CD14-positive monocyte (primary cell): ENCODE data around the gene JMJD1C. TPM values are rescaled to one million over a fixed set of nuclear protein-coding genes. Genes with fewer than 3 reads are reported as not detected.
A peak's percentile ranks its signal among the peaks of the same experiment; 100 is the strongest.

Experiments used
- DNase-seq, 3 donors: peaks; one replicate each; pipeline ENCODE4 v3.0.0-alpha.2; 2011 to 2022
- H2AFZ ChIP-seq: 2 replicates; pipeline ENCODE4 v1.6.0; 2012; ENCODE audit warnings: mild to moderate bottlenecking, low read depth, low read length, inconsistent platforms; ENCODE audit not compliant: insufficient read depth, poor library complexity, severe bottlenecking
- H3K27ac ChIP-seq, 2 donors: 1 replicate in 1 of 2; 2 replicates in 1 of 2; pipeline ENCODE4 v1.5.1; 2012 to 2013; ENCODE audit warnings: low read length in 2 of 2, control low read depth in 1 of 2, inconsistent platforms in 1 of 2, low read depth in 1 of 2, mild to moderate bottlenecking in 1 of 2
- H3K27me3 ChIP-seq, 2 donors: one replicate each; pipeline versions ENCODE4 v1.6.0 to v1.6.1; 2011 to 2013; ENCODE audit warnings: low read length in 2 of 2; ENCODE audit not compliant: control insufficient read depth in 2 of 2, insufficient read depth in 2 of 2
- H3K36me3 ChIP-seq, 2 donors: replicated peaks in 1 of 2; 1 replicate in 1 of 2; 2 replicates in 1 of 2; pipeline versions ENCODE4 v1.5.1 to v1.6.1; 2012 to 2013; ENCODE audit warnings: low read length in 2 of 2, control low read depth in 1 of 2, inconsistent platforms in 1 of 2, mild to moderate bottlenecking in 1 of 2; ENCODE audit not compliant: insufficient read depth in 2 of 2, control insufficient read depth in 1 of 2
- H3K4me1 ChIP-seq, 2 donors: 1 replicate in 1 of 2; 2 replicates in 1 of 2; pipeline versions ENCODE4 v1.5.1 to v1.6.1; 2012 to 2013; ENCODE audit warnings: low read length in 2 of 2, control low read depth in 1 of 2, inconsistent platforms in 1 of 2, mild to moderate bottlenecking in 1 of 2, moderate library complexity in 1 of 2; ENCODE audit not compliant: insufficient read depth in 2 of 2, control insufficient read depth in 1 of 2
- H3K4me2 ChIP-seq: replicated peaks from 2 replicates; pipeline ENCODE3; 2012; ENCODE audit warnings: low read length, moderate library complexity, mild to moderate bottlenecking; ENCODE audit not compliant: poor library complexity, severe bottlenecking; ENCODE audit errors: extremely low read depth
- H3K4me3 ChIP-seq, 3 experiments: fragments of 200-600 bp in 1 of 3; sonication (generic) in 1 of 3; replicated peaks in 1 of 3; 1 replicate in 2 of 3; 2 replicates in 1 of 3; pipeline ENCODE4 v1.5.1; 2011 to 2013; ENCODE audit warnings: low read length in 3 of 3, mild to moderate bottlenecking in 3 of 3, control low read depth in 2 of 3, low read depth in 2 of 3, inconsistent platforms in 1 of 3, moderate library complexity in 1 of 3
- H3K79me2 ChIP-seq: 2 replicates; pipeline ENCODE4 v1.6.0; 2012; ENCODE audit warnings: mild to moderate bottlenecking, control low read depth, inconsistent platforms, low read length, moderate library complexity; ENCODE audit not compliant: insufficient read depth
- H3K9ac ChIP-seq: 2 replicates; pipeline ENCODE4 v1.6.0; 2017; ENCODE audit warnings: low read length, mild to moderate bottlenecking; ENCODE audit not compliant: insufficient read depth, poor library complexity, severe bottlenecking
- H3K9me3 ChIP-seq, 2 donors: replicated peaks in 1 of 2; 1 replicate in 1 of 2; 2 replicates in 1 of 2; pipeline versions ENCODE4 v1.5.1 to v1.6.1; 2012 to 2013; ENCODE audit warnings: low read length in 2 of 2, control low read depth in 1 of 2; ENCODE audit not compliant: control insufficient read depth in 1 of 2, insufficient read depth in 1 of 2
- H4K20me1 ChIP-seq: 2 replicates; pipeline ENCODE4 v1.6.0; 2012; ENCODE audit warnings: mild to moderate bottlenecking, low read length, control low read depth, moderate library complexity; ENCODE audit not compliant: insufficient read depth
- H3K27ac Mint-ChIP-seq, 7 donors: one replicate each; pipeline ENCODE4 v1.8.0; 2020; ENCODE audit warnings: mild to moderate bottlenecking in 7 of 7, mixed read lengths in 7 of 7, moderate library complexity in 6 of 7, inconsistent platforms in 2 of 7
- H3K27me3 Mint-ChIP-seq, 3 donors: one replicate each; pipeline ENCODE4 v1.8.0; 2021 to 2022; ENCODE audit warnings: low read depth in 3 of 3, mild to moderate bottlenecking in 3 of 3, mixed read lengths in 3 of 3, moderate library complexity in 3 of 3, inconsistent platforms in 1 of 3
- H3K36me3 Mint-ChIP-seq, 2 donors: one replicate each; pipeline ENCODE4 v1.8.0; 2020; ENCODE audit warnings: mixed read lengths in 2 of 2, inconsistent platforms in 1 of 2, mild to moderate bottlenecking in 1 of 2
- H3K4me1 Mint-ChIP-seq: one replicate; pipeline ENCODE4 v1.8.0; 2020; ENCODE audit warnings: mild to moderate bottlenecking, mixed read lengths
- H3K4me3 Mint-ChIP-seq, 2 donors: one replicate each; pipeline ENCODE4 v1.8.0; 2020; ENCODE audit warnings: mild to moderate bottlenecking in 2 of 2, mixed read lengths in 2 of 2, moderate library complexity in 1 of 2
- H3K9me3 Mint-ChIP-seq, 7 donors: one replicate each; pipeline ENCODE4 v1.8.0; 2020 to 2022; ENCODE audit warnings: mixed read lengths in 7 of 7, mild to moderate bottlenecking in 6 of 7, moderate library complexity in 6 of 7, inconsistent platforms in 2 of 7
- WGBS: methylation state at CpG from one replicate; pipeline ENCODE4 v1.1.5; 2013; ENCODE audit warnings: missing lambda C conversion rate; ENCODE audit not compliant: insufficient coverage; 5-methylcytosine and 5-hydroxymethylcytosine counted together
- intact Hi-C, 2 donors: fragments of 100-400 bp; cut with micrococcal nuclease; formaldehyde crosslinking; loops; one replicate each; pipeline versions ENCODE4 v1.15.0 to v1.15.1; 2023
- polyA plus RNA-seq, 3 donors: library from polyadenylated mRNA; depleted of rRNA in 1 of 3; unstranded in 2 of 3; stranded (reverse) in 1 of 3; fragments of 300-500 nt in 2 of 3; fragments of >200 nt in 1 of 3; fragmentation: Illumina TruSeq in 2 of 3; gene quantifications; 1 replicate in 2 of 3; 2 replicates in 1 of 3; pipeline ENCODE4 v1.2.3, GENCODE V29; 2012 to 2021
- TF ChIP-seq, protein P1 (sequence below): fragments of 200-600 bp; IDR thresholded peaks from one replicate; pipeline ENCODE4 v1.8.0; 2022; ENCODE audit warnings: antibody characterized with exemption, mild to moderate bottlenecking

Gene JMJD1C
- polyA plus RNA-seq, 3 donors = 27.8 to 84.8 (median 46.5) TPM

DNA sequence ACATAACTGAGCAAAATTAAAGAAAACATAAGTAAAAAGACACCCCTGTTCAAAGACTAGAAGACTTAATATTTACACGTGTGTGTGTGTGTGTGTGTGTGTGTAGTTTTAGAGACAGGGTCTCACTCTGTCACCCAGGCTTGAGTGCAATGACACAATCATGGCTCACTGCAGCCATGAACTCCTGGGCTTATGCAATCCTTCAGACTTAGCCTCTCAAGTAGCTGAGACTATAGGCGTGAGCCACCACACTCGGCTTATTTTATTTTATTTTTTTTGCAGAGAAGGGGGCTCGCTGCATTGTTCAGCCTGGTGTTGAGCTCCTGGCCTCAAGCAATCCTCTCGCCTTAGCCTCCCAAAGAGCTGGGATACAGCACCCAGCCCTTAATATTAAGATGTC lies 90.3 kb downstream of the JMJD1C start:
- Histone ChIP-seq H3K27me3 (no peaks in the 10 kb centered on the region), H3K9me3 (no peaks in the 10 kb centered on the region), H4K20me1 (peaks cover 8% of the 10 kb centered on the region), H3K36me3 (no peaks in the 10 kb centered on the region), H3K4me2 (peak overlapping the region; percentile 66), H3K79me2 (peaks cover 29% of the 10 kb centered on the region), H3K4me1 (peaks cover 23 to 30% of the 10 kb centered on the region in 2 donors), H2AFZ (no peak overlapping the region), H3K4me3 (no peak overlapping the region), H3K9ac (no peak overlapping the region), H3K27ac (no peak overlapping the region)
- Mint-ChIP-seq H3K27me3 (peaks cover 0 to 2% (median 0%) of the 10 kb centered on the region in 3 donors), H3K4me3 (no peak overlapping the region), H3K4me1 (peaks cover 27% of the 10 kb centered on the region), H3K9me3 (peaks cover 0 to 3% (median 0%) of the 10 kb centered on the region in 7 donors), H3K27ac (peak overlapping the region in 3 of 7 donors; percentile 34 to 68 (median 54)), H3K36me3 (peaks cover 4% of the 10 kb centered on the region in 2 donors)
- intact Hi-C loops = no loop called here
- no CpG with 5 or more reads among the region's 5 CpGs for WGBS
- TF ChIP-seq, protein P1, sequence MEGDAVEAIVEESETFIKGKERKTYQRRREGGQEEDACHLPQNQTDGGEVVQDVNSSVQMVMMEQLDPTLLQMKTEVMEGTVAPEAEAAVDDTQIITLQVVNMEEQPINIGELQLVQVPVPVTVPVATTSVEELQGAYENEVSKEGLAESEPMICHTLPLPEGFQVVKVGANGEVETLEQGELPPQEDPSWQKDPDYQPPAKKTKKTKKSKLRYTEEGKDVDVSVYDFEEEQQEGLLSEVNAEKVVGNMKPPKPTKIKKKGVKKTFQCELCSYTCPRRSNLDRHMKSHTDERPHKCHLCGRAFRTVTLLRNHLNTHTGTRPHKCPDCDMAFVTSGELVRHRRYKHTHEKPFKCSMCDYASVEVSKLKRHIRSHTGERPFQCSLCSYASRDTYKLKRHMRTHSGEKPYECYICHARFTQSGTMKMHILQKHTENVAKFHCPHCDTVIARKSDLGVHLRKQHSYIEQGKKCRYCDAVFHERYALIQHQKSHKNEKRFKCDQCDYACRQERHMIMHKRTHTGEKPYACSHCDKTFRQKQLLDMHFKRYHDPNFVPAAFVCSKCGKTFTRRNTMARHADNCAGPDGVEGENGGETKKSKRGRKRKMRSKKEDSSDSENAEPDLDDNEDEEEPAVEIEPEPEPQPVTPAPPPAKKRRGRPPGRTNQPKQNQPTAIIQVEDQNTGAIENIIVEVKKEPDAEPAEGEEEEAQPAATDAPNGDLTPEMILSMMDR = no peak
- peak; percentile 30 to 47 (median 36) for DNase-seq

DNA sequence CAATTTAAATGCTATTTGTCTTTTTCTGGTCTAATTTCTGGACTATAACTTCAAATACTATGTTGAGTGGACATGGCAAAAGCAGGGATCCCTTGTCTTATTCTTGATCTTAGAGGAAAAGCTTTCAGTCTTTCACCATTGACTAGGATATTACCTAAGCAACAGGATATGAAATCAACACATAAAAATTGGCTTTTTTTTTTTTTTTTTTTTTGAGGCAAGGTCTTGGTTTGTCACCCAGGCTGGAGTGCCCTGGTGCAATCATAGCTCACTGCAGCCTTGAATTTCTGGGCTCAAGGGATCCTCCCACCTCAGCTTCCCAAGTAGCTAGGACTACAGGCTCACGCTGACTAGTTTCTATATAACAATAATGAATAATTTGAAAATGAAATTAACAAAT lies 90.8 kb downstream of the JMJD1C start:
- Histone ChIP-seq H3K27me3 (no peaks in the 10 kb centered on the region), H4K20me1 (peaks cover 8% of the 10 kb centered on the region), H3K4me1 (peaks cover 23 to 30% of the 10 kb centered on the region in 2 donors), H3K27ac (no peak overlapping the region), H3K9ac (no peak overlapping the region), H3K36me3 (no peaks in the 10 kb centered on the region), H3K4me2 (no peak overlapping the region), H2AFZ (no peak overlapping the region), H3K9me3 (no peaks in the 10 kb centered on the region), H3K4me3 (no peak overlapping the region), H3K79me2 (peaks cover 29% of the 10 kb centered on the region)
- Mint-ChIP-seq H3K4me3 (no peak overlapping the region), H3K9me3 (peaks cover 0 to 3% (median 0%) of the 10 kb centered on the region in 7 donors), H3K27me3 (peaks cover 0 to 2% (median 0%) of the 10 kb centered on the region in 3 donors), H3K4me1 (peaks cover 27% of the 10 kb centered on the region), H3K27ac (no peak overlapping the region), H3K36me3 (peaks cover under 1% of the 10 kb centered on the region in 2 donors)
- no CpG with 5 or more reads among the region's 1 CpG for WGBS
- intact Hi-C loops = no loop called here
- TF ChIP-seq, protein P1 = no peak
- DNase-seq = no peak
